HG02852 (cell line): ENCODE results near the gene MSLN.

Experiments used
- ATAC-seq: cut with Tn5 transposase; IDR thresholded peaks from one replicate; pipeline ENCODE4 v1.9.1; 2021; ENCODE audit warnings: mild to moderate bottlenecking, moderate library complexity; ENCODE audit not compliant: unreplicated experiment

Gene MSLN

GRCh38 chr16:788399-789126, 28.0 kb downstream of the MSLN start, which contains the start of gene CHTF18:
CHTF18 (plus strand) TSS chr16:788620; CDS start chr16:788685, 65 bp downstream.
- peak; percentile 75 for ATAC-seq

DNA sequence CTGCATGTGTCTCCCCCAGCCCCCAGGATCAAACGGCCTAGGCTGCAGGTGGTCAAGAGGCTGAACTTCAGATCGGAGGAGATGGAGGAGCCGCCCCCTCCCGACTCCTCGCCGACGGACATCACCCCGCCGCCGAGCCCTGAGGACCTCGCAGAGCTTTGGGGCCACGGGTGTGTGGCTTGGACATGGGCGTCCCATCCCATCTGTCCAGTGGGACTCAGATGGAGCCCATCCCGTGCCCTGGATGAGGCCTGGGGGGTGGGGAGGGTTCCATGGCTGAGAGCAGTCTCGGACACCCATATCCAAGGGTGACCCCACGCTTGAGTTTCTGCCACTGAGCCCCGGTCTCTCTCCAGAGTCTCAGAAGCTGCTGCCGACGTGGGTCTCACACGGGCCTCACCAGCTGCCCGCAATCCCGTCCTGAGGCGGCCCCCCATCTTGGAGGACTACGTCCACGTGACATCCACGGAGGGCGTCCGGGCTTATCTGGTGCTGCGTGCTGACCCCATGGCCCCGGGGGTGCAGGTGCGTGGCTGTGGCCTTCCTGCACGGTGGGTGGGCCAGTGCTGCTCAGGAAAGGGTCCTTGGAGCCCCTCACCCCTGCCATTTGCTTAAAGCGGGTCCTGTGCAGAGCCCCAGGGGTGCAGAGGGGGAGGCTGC, 28.8 kb downstream of the MSLN start:
- no peak for ATAC-seq

DNA sequence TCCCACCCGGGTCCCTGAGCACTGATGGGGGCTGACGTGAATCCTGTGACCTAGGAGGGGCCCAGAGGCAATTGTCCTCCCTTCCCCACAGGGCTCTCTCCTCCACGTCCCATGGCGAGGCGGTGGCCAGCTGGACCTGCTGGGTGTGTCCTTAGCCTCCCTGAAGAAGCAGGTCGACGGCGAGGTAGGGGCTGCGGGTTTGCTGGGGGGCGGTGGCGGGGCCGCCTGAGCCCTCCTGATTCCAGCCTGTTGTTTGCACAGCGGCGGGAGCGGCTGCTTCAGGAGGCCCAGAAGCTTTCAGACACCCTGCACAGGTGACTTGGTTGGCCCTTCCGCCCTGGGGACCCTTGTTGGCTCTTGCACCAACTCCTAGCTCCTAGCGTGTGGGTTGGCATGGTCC, 29.6 kb downstream of the MSLN start:
- no peak for ATAC-seq

- no peak for ATAC-seq
Observed at GRCh38 chr16:791131-791530, 30.6 kb downstream of the MSLN start.

- no peak for ATAC-seq
Observed at GRCh38 chr16:792221-792995, 31.9 kb downstream of the MSLN start.

- no peak for ATAC-seq
Observed at GRCh38 chr16:793414-793813, 32.9 kb downstream of the MSLN start.

- ATAC-seq: no peak
Observed at GRCh38 chr16:794091-794822, 33.7 kb downstream of the MSLN start.

DNA sequence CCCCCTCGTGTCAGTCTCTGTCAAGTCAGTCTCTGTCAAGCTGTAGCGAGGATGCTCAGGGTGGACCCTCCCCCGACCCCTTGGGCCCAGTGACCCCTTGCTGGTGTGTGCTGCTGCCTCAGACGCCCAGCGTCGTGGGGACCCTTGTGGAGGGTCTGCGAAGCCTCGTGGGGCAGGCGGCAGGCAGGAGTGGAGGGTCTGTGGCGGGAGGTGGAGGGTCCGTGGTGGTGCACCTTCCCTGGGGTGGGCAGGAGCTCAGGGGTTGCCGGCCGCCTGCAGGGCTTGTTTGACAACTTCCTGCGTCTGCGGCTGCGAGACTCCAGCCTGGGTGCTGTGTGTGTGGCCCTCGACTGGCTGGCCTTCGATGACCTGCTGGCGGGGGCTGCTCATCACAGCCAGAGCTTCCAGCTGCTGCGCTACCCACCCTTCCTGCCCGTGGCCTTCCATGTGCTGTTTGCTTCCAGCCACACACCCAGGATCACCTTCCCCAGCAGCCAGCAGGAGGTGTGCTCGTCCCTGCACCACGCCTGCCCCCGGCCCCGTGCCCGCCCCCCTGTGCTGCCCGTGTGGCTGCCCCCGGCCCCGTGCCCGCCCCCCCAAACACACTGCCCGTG, 34.4 kb downstream of the MSLN start:
- ATAC-seq: no peak

DNA sequence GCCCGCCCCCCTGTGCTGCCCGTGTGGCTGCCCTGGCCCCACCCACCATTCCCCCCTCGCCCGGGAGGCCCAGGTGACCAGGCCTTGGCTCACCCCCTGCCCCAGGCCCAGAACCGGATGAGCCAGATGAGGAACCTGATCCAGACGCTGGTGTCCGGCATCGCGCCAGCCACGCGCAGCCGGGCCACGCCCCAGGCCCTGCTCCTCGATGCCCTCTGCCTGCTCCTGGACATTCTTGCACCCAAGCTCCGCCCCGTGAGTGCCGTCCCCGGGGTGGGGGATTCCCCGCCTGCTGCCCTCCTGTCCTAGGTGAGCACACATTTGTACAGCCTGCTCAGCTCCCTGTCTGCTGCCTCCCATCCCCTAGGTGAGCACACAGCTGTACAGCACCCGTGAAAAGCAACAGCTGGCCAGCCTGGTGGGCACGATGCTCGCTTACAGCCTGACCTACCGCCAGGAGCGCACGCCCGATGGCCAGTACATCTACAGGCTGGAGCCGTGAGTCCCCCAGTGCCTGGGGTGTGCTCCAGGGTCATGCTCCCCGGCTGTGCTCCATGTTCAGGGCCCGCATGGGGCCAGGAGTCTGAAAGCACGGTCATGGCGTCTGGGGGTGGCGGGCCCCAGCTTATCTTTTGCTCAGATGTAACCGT, 35.2 kb downstream of the MSLN start:
- ATAC-seq: no peak

GRCh38 chr16:796296-797119, 36.0 kb downstream of the MSLN start:
- ATAC-seq: no peak

GRCh38 chr16:797120-797420, 36.5 kb downstream of the MSLN start:
- ATAC-seq: no peak

DNA sequence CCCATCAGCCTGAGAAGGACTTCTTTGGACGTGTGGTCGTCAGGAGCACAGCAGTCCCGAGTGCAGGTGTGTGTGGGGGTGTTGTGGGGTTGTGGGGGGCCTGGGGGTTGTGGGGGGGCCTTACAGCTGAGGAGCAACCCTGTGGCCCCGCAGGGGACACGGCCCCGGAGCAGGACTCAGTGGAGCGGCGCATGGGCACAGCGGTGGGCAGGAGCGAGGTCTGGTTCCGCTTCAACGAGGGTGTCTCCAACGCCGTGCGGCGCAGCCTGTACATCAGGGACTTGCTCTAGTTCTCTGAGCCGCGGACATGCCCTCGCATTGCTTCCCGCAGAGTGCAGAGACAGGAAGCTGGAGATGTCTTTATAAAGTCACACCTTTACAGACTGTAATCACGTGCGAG, 37.2 kb downstream of the MSLN start:
- no peak for ATAC-seq

GRCh38 chr16:798666-799065, 38.1 kb downstream of the MSLN start:
- no peak for ATAC-seq

DNA sequence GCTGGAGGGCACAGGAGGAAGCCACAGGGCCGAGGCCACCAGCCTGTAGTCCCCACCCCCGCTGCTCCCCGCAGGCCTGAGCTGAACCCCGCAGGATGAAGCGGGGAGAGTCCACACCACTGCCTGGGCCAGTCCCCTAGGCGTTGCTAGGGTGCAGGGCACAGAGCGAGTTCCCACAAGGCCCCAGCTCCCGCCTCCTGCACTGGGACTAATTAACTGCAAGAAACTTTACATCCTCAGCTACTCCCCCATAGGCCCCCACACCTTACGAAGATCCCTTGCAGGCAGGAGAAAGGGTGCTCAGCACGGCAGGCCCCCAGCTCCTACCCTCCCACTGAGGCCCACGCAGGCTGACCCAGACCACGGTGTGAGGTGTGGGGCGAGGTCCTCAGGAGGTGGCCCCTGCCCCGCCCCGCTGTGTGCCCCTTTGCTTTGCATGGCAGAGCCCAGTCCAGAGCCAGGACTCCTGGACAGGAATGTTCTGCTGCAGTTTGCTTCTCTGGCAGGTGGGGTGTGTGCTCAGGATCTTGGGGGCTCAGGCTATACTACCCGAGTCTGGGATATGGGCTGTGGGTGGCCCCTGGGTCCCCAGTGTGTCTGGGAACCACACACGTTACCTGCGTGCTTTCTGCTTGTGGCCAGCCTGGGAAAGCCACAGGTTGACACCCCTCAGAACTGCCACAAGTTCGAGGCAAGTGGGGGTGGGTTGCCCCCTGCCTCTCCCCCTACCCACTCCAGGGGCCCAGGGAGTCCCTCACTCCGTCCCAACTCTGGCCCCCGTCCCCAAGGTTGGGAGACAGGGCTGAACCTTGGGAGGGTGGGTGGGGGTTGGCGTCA, 38.8 kb downstream of the MSLN start:
- ATAC-seq: no peak

DNA sequence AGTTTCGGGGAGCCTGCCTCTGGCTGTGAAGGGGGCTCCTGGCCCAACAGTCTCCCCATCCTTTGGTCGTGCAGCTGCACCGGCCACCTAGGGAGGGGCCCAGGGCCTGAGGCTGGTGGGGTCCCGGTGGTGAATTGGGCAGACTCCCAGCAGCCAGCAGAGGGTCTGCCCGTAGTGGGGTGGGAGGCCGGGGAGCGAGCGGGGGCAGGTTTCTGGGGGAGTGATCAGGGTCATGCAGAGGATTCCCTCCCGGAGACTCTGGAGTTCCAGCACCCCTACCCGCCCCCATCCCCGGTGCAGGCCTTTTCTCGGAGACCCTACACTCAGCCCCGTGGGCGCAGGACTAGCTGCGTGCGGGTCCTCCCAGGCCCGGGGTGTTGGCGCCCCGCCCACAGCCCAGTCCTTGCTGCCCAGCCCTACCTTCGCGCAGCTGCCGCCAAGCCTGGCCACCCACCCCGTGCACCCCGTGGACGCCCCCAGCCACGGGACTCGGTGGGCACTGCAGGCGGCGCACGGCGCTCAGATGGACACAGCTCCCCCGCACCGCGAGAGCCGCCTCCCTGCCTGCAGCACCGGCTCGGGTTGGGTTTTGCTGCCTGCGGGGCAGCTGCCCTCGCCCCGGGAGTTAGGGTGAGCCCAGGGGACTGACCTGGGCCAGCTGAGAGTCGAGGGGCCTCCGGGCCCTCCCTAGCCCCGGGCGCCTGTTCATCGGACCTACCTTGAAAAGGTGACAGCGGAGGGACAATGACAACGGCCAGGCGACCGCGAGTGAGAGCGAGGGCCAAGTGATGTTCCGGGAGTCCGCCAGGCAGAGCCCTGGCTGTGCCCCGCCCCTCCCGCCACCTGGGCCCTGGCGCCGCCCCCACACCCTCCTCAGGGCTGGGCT, 39.7 kb downstream of the MSLN start, which contains the start of gene GNG13:
Gene GNG13, minus strand, starts transcription at position 787 of the 886 bp plus-strand sequence. CDS start 1,657 bp downstream, outside the sequence.
- ATAC-seq: no peak

GRCh38 chr16:800834-801511, 40.4 kb downstream of the MSLN start:
- no peak for ATAC-seq
